ENCODE results near the gene CA9.

The CA9 gene

GRCh38 chr9:35700031-35700430 is 26.3 kb downstream of the CA9 start:
- Histone ChIP-seq H3K27me3 (ENCODE audit: control insufficient read depth in 5 of 5, insufficient read depth in 4 of 5, low read length in 5 of 5) (no peaks in the 10 kb centered on the region), H3K4me1 (ENCODE audit: control insufficient read depth in 5 of 5, insufficient read depth in 5 of 5, low read length in 5 of 5) (peaks cover 0 to 4% (median 0%) of the 10 kb centered on the region in 5 donors), H3K9me3 (ENCODE audit: control insufficient read depth in 5 of 5, low read length in 5 of 5) (no peaks in the 10 kb centered on the region), H3K4me3 (ENCODE audit: low read depth in 1 of 5, low read length in 5 of 5) (no peak overlapping the region), H3K9ac (ENCODE audit: low read length in 5 of 5) (no peak overlapping the region), H3K27ac (ENCODE audit: low read depth, low read length) (no peak overlapping the region), H3K36me3 (ENCODE audit: control insufficient read depth in 5 of 5, insufficient read depth in 5 of 5, low read length in 5 of 5) (peaks cover 19 to 94% (median 90%) of the 10 kb centered on the region in 5 donors)

GRCh38 chr9:35700942-35701341 is 27.2 kb downstream of the CA9 start:
- Histone ChIP-seq H3K27me3 (ENCODE audit: control insufficient read depth in 5 of 5, insufficient read depth in 4 of 5, low read length in 5 of 5) (no peaks in the 10 kb centered on the region), H3K4me3 (ENCODE audit: low read depth in 1 of 5, low read length in 5 of 5) (no peak overlapping the region), H3K36me3 (ENCODE audit: control insufficient read depth in 5 of 5, insufficient read depth in 5 of 5, low read length in 5 of 5) (peaks cover 19 to 99% (median 96%) of the 10 kb centered on the region in 5 donors), H3K9ac (ENCODE audit: low read length in 5 of 5) (no peak overlapping the region), H3K27ac (ENCODE audit: low read depth, low read length) (no peak overlapping the region), H3K4me1 (ENCODE audit: control insufficient read depth in 5 of 5, insufficient read depth in 5 of 5, low read length in 5 of 5) (peaks cover 0 to 6% (median 0%) of the 10 kb centered on the region in 5 donors), H3K9me3 (ENCODE audit: control insufficient read depth in 5 of 5, low read length in 5 of 5) (no peaks in the 10 kb centered on the region)

GRCh38 chr9:35702696-35703095 is 29.0 kb downstream of the CA9 start:
- Histone ChIP-seq H3K27ac (ENCODE audit: low read depth, low read length) (no peak overlapping the region), H3K4me1 (ENCODE audit: control insufficient read depth in 5 of 5, insufficient read depth in 5 of 5, low read length in 5 of 5) (peaks cover 0 to 9% (median 0%) of the 10 kb centered on the region in 5 donors), H3K27me3 (ENCODE audit: control insufficient read depth in 5 of 5, insufficient read depth in 4 of 5, low read length in 5 of 5) (no peaks in the 10 kb centered on the region), H3K36me3 (ENCODE audit: control insufficient read depth in 5 of 5, insufficient read depth in 5 of 5, low read length in 5 of 5) (peaks cover 19 to 99% (median 98%) of the 10 kb centered on the region in 5 donors), H3K4me3 (ENCODE audit: low read depth in 1 of 5, low read length in 5 of 5) (no peak overlapping the region), H3K9me3 (ENCODE audit: control insufficient read depth in 5 of 5, low read length in 5 of 5) (no peaks in the 10 kb centered on the region), H3K9ac (ENCODE audit: low read length in 5 of 5) (no peak overlapping the region)

GRCh38 chr9:35703906-35704672 is 30.4 kb downstream of the CA9 start:
- Histone ChIP-seq H3K9me3 (ENCODE audit: control insufficient read depth in 5 of 5, low read length in 5 of 5) (no peaks in the 10 kb centered on the region), H3K4me1 (ENCODE audit: control insufficient read depth in 5 of 5, insufficient read depth in 5 of 5, low read length in 5 of 5) (peaks cover 0 to 9% (median 0%) of the 10 kb centered on the region in 5 donors), H3K9ac (ENCODE audit: low read length in 5 of 5) (no peak overlapping the region), H3K4me3 (ENCODE audit: low read depth in 1 of 5, low read length in 5 of 5) (no peak overlapping the region), H3K27ac (ENCODE audit: low read depth, low read length) (no peak overlapping the region), H3K27me3 (ENCODE audit: control insufficient read depth in 5 of 5, insufficient read depth in 4 of 5, low read length in 5 of 5) (no peaks in the 10 kb centered on the region), H3K36me3 (ENCODE audit: control insufficient read depth in 5 of 5, insufficient read depth in 5 of 5, low read length in 5 of 5) (peaks cover 24 to 99% (median 98%) of the 10 kb centered on the region in 5 donors)

- H3K4me3 ChIP-seq (ENCODE audit: low read depth in 1 of 5, low read length in 5 of 5): no peak overlapping the region
- no peak overlapping the region for H3K9ac ChIP-seq (ENCODE audit: low read length in 5 of 5)
- H3K27ac ChIP-seq (ENCODE audit: low read depth, low read length): no peak overlapping the region
- H3K4me1 ChIP-seq (ENCODE audit: control insufficient read depth in 5 of 5, insufficient read depth in 5 of 5, low read length in 5 of 5): peaks cover 0 to 9% (median 0%) of the 10 kb centered on the region in 5 donors
- H3K27me3 ChIP-seq (ENCODE audit: control insufficient read depth in 5 of 5, insufficient read depth in 4 of 5, low read length in 5 of 5): no peaks in the 10 kb centered on the region
- H3K36me3 ChIP-seq (ENCODE audit: control insufficient read depth in 5 of 5, insufficient read depth in 5 of 5, low read length in 5 of 5): peaks cover 25 to 94% (median 93%) of the 10 kb centered on the region in 5 donors
- H3K9me3 ChIP-seq (ENCODE audit: control insufficient read depth in 5 of 5, low read length in 5 of 5): no peaks in the 10 kb centered on the region
Observed at GRCh38 chr9:35705372-35705771, 31.6 kb downstream of the CA9 start.

- H3K9ac ChIP-seq (ENCODE audit: low read length in 5 of 5): no peak overlapping the region
- no peak overlapping the region for H3K4me3 ChIP-seq (ENCODE audit: low read depth in 1 of 5, low read length in 5 of 5)
- H3K27me3 ChIP-seq (ENCODE audit: control insufficient read depth in 5 of 5, insufficient read depth in 4 of 5, low read length in 5 of 5): no peaks in the 10 kb centered on the region
- no peaks in the 10 kb centered on the region for H3K9me3 ChIP-seq (ENCODE audit: control insufficient read depth in 5 of 5, low read length in 5 of 5)
- peaks cover 20 to 94% (median 93%) of the 10 kb centered on the region in 5 donors for H3K36me3 ChIP-seq (ENCODE audit: control insufficient read depth in 5 of 5, insufficient read depth in 5 of 5, low read length in 5 of 5)
- peaks cover 0 to 9% (median 0%) of the 10 kb centered on the region in 5 donors for H3K4me1 ChIP-seq (ENCODE audit: control insufficient read depth in 5 of 5, insufficient read depth in 5 of 5, low read length in 5 of 5)
- H3K27ac ChIP-seq (ENCODE audit: low read depth, low read length): no peak overlapping the region
Observed at GRCh38 chr9:35705836-35706430, 32.2 kb downstream of the CA9 start.

- Histone ChIP-seq H3K36me3 (ENCODE audit: control insufficient read depth in 5 of 5, insufficient read depth in 5 of 5, low read length in 5 of 5) (peaks cover 13 to 94% (median 93%) of the 10 kb centered on the region in 5 donors), H3K27ac (ENCODE audit: low read depth, low read length) (no peak overlapping the region), H3K9ac (ENCODE audit: low read length in 5 of 5) (no peak overlapping the region)
Observed at GRCh38 chr9:35706951-35707350, 33.2 kb downstream of the CA9 start.

GRCh38 chr9:35708146-35708545 is 34.4 kb downstream of the CA9 start:
- Histone ChIP-seq H3K27ac (ENCODE audit: low read depth, low read length) (no peak overlapping the region), H3K9me3 (ENCODE audit: control insufficient read depth in 5 of 5, low read length in 5 of 5) (no peaks in the 10 kb centered on the region), H3K36me3 (ENCODE audit: control insufficient read depth in 5 of 5, insufficient read depth in 5 of 5, low read length in 5 of 5) (peaks cover 13 to 95% (median 94%) of the 10 kb centered on the region in 5 donors), H3K27me3 (ENCODE audit: control insufficient read depth in 5 of 5, insufficient read depth in 4 of 5, low read length in 5 of 5) (no peaks in the 10 kb centered on the region), H3K4me3 (ENCODE audit: low read depth in 1 of 5, low read length in 5 of 5) (no peak overlapping the region), H3K9ac (ENCODE audit: low read length in 5 of 5) (no peak overlapping the region), H3K4me1 (ENCODE audit: control insufficient read depth in 5 of 5, insufficient read depth in 5 of 5, low read length in 5 of 5) (peaks cover 0 to 9% (median 0%) of the 10 kb centered on the region in 5 donors)

More at GRCh38 chr9:35706951-35707350, 33.2 kb downstream of the CA9 start:
- H3K4me1 ChIP-seq (ENCODE audit: control insufficient read depth in 5 of 5, insufficient read depth in 5 of 5, low read length in 5 of 5): peaks cover 0 to 9% (median 0%) of the 10 kb centered on the region in 5 donors
- no peaks in the 10 kb centered on the region for H3K27me3 ChIP-seq (ENCODE audit: control insufficient read depth in 5 of 5, insufficient read depth in 4 of 5, low read length in 5 of 5)
- no peak overlapping the region for H3K4me3 ChIP-seq (ENCODE audit: low read depth in 1 of 5, low read length in 5 of 5)
- H3K9me3 ChIP-seq (ENCODE audit: control insufficient read depth in 5 of 5, low read length in 5 of 5): no peaks in the 10 kb centered on the region

- peaks cover 19 to 95% (median 94%) of the 10 kb centered on the region in 5 donors for H3K36me3 ChIP-seq (ENCODE audit: control insufficient read depth in 5 of 5, insufficient read depth in 5 of 5, low read length in 5 of 5)
- peaks cover 0 to 4% (median 0%) of the 10 kb centered on the region in 5 donors for H3K4me1 ChIP-seq (ENCODE audit: control insufficient read depth in 5 of 5, insufficient read depth in 5 of 5, low read length in 5 of 5)
- no peak overlapping the region for H3K9ac ChIP-seq (ENCODE audit: low read length in 5 of 5)
- no peak overlapping the region for H3K27ac ChIP-seq (ENCODE audit: low read depth, low read length)
- peaks cover 0 to 3% (median 0%) of the 10 kb centered on the region in 5 donors for H3K9me3 ChIP-seq (ENCODE audit: control insufficient read depth in 5 of 5, low read length in 5 of 5)
- no peaks in the 10 kb centered on the region for H3K27me3 ChIP-seq (ENCODE audit: control insufficient read depth in 5 of 5, insufficient read depth in 4 of 5, low read length in 5 of 5)
- no peak overlapping the region for H3K4me3 ChIP-seq (ENCODE audit: low read depth in 1 of 5, low read length in 5 of 5)
Observed at GRCh38 chr9:35710818-35711500, 37.2 kb downstream of the CA9 start.
